Lower leg skin (tissue), 4 donors: ENCODE data around the gene NFIL3. TPM values are rescaled to one million over a fixed set of nuclear protein-coding genes. Genes with fewer than 3 reads are reported as not detected.

Experiments used
- DNase-seq, 2 donors: peaks; one replicate each; pipeline ENCODE4 v3.0.0-alpha.2; 2019; ENCODE audit warnings: low spot score in 2 of 2
- H3K4me3 ChIP-seq: fragments of 200-600 bp; sonication (generic); 2 replicates; pipeline ENCODE4 v1.5.1; 2017; ENCODE audit warnings: mild to moderate bottlenecking, low read depth; ENCODE audit not compliant: poor library complexity, severe bottlenecking
- CTCF ChIP-seq, 3 donors: fragments of 450-650 bp; IDR thresholded peaks; one replicate each; pipeline ENCODE4 v1.5.1; 2016; ENCODE audit warnings: antibody characterized with exemption in 3 of 3, mild to moderate bottlenecking in 3 of 3, moderate library complexity in 2 of 3
- POLR2A ChIP-seq, 2 donors: fragments of 450-650 bp; IDR thresholded peaks; one replicate each; pipeline ENCODE4 v1.6.1; 2016 to 2017; ENCODE audit warnings: antibody characterized with exemption in 2 of 2, mild to moderate bottlenecking in 1 of 2, moderate library complexity in 1 of 2
- WGBS, 2 donors: methylation state at CpG; one replicate each; pipeline ENCODE4 v1.1.5; 2018; 5-methylcytosine and 5-hydroxymethylcytosine counted together
- intact Hi-C: fragments of 100-400 bp; cut with DNase I; formaldehyde crosslinking; loops from one replicate; pipeline ENCODE4 v1.15.0; 2023; ENCODE audit warnings: low total_unique reads
- total RNA-seq, 4 donors: library from RNA; depleted of rRNA; stranded (reverse); fragments of >200 nt; gene quantifications; one replicate each; pipeline ENCODE4 v1.1.0, GENCODE V29; 2016

Gene NFIL3
- total RNA-seq, 4 donors from 2014 or later = 23.5 to 42.5 (median 37.6) TPM

GRCh38 chr9:91433180-91433579, 9.5 kb upstream of the NFIL3 start:
- TF ChIP-seq CTCF (IDR thresholded peaks at IDR 0.05) (no peak), POLR2A (IDR thresholded peaks at IDR 0.05) (no peak)
- 29 to 31% methylated on average over 2 of the region's 2 CpGs for WGBS, 2 donors
- no peak overlapping the region for H3K4me3 ChIP-seq
- intact Hi-C loops = loop anchor here (10.0 kb wide), 1 partner anchor 252 kb away; no protein-coding TSS in a partner anchor
- DNase-seq = no peak

- DNase-seq = no peak
- H3K4me3 ChIP-seq = no peak overlapping the region
- intact Hi-C loops = loop anchor here (10.0 kb wide), 1 partner anchor 253 kb away; no protein-coding TSS in a partner anchor
- 81 to 84% methylated on average over 5 of the region's 5 CpGs for WGBS, 2 donors
- no peak for TF ChIP-seq CTCF (IDR thresholded peaks at IDR 0.05)
- no peak for TF ChIP-seq POLR2A (IDR thresholded peaks at IDR 0.05)
Observed at GRCh38 chr9:91431485-91431884, 7.9 kb upstream of the NFIL3 start.

DNA sequence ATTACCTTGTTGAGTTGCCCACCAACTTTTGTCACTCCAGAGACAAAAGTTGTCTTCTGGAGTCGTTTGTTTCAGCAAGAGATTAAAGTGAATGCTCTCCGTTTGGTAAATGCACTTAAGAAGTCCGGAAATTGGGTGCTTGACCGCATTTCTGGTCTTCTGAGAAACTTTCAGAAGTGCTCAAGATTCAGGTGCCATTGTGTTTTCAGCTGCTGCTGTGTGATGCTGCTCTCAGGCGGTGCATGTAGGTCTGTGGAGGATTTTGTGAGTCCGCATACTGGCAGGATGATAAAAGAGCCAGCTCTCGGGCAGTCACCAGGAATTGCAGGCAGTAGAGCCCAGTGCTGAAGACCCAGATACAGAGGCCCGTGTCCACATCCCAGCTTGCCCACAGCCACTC, 5.9 kb upstream of the NFIL3 start:
- 92 to 94% methylated on average over 8 of the region's 8 CpGs for WGBS, 2 donors
- DNase-seq = no peak
- intact Hi-C loops = loop anchor here (5.0 to 10.0 kb wide), 3 partner anchors 235 to 512 kb away; no protein-coding TSS in a partner anchor
- TF ChIP-seq CTCF (IDR thresholded peaks at IDR 0.05) (no peak), POLR2A (IDR thresholded peaks at IDR 0.05) (no peak)
- no peak overlapping the region for H3K4me3 ChIP-seq

GRCh38 chr9:91428927-91429351, 5.3 kb upstream of the NFIL3 start:
- 39 to 50% methylated on average over 5 of the region's 5 CpGs for WGBS, 2 donors
- peak in 1 of 2 donors; percentile 57 for DNase-seq
- H3K4me3 ChIP-seq = no peak overlapping the region
- intact Hi-C loops = loop anchor here (5.0 to 10.0 kb wide), 3 partner anchors 234 to 512 kb away; no protein-coding TSS in a partner anchor
- TF ChIP-seq CTCF (IDR thresholded peaks at IDR 0.05) (no peak), POLR2A (IDR thresholded peaks at IDR 0.05) (no peak)

GRCh38 chr9:91428436-91428835, 4.8 kb upstream of the NFIL3 start:
- TF ChIP-seq CTCF (IDR thresholded peaks at IDR 0.05) = no peak
- TF ChIP-seq POLR2A (IDR thresholded peaks at IDR 0.05) = no peak
- 52 to 72% methylated on average over 2 of the region's 2 CpGs for WGBS, 2 donors
- no peak overlapping the region for H3K4me3 ChIP-seq
- no peak for DNase-seq
- intact Hi-C loops = loop anchor here (5.0 to 10.0 kb wide), 3 partner anchors 234 to 511 kb away; no protein-coding TSS in a partner anchor

GRCh38 chr9:91427873-91428272, 4.2 kb upstream of the NFIL3 start:
- TF ChIP-seq POLR2A (IDR thresholded peaks at IDR 0.05) = no peak
- TF ChIP-seq CTCF (IDR thresholded peaks at IDR 0.05) = no peak
- intact Hi-C loops = loop anchor here (5.0 to 10.0 kb wide), 3 partner anchors 233 to 511 kb away; no protein-coding TSS in a partner anchor
- H3K4me3 ChIP-seq = no peak overlapping the region
- 61 to 73% methylated on average over 2 of the region's 2 CpGs for WGBS, 2 donors
- DNase-seq = no peak
